ENCODE measurements around the gene NTPCR.

The NTPCR gene

GRCh38 chr1:233019778-233020325, 69.4 kb downstream of the NTPCR start:
- DNase-seq = no peak
- Mint-ChIP-seq H3K27me3 (no peaks in the 10 kb centered on the region), H3K36me3 (ENCODE audit: low read depth) (peaks cover 57% of the 10 kb centered on the region), H3K4me1 (ENCODE audit: low read depth) (peaks cover 2% of the 10 kb centered on the region), H3K27ac (no peak overlapping the region), H3K4me3 (no peak overlapping the region), H3K9me3 (no peaks in the 10 kb centered on the region)

- H3K9me3 Mint-ChIP-seq = no peaks in the 10 kb centered on the region
- no peak for DNase-seq
- H3K4me1 Mint-ChIP-seq (ENCODE audit: low read depth) = peaks cover 2% of the 10 kb centered on the region
- no peak overlapping the region for H3K4me3 Mint-ChIP-seq
- H3K36me3 Mint-ChIP-seq (ENCODE audit: low read depth) = peaks cover 59% of the 10 kb centered on the region
- H3K27ac Mint-ChIP-seq = no peak overlapping the region
- H3K27me3 Mint-ChIP-seq = no peaks in the 10 kb centered on the region
Measured at GRCh38 chr1:233020426-233020825, 70.0 kb downstream of the NTPCR start.

DNA sequence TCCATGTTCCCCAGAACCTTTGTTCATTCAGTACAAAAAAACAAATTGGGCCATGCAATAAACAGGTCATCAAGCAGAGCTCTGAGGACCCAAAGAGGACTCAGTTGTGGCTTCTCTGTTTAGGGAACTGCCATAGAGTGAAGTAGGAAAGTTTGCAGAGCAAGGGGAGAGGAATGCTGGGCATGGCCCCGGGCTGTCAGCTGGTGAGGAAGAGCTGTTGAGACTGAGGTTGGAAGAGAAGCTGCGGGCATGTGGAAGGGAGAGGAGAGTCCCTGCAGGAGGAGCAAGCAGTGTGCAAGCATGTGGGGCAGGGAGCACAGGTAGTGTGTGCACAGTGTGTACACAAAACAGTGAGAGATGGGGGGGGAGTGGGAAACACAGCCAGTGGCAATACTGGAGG, 71.8 kb downstream of the NTPCR start:
- H3K36me3 Mint-ChIP-seq (ENCODE audit: low read depth) = peaks cover 48% of the 10 kb centered on the region
- no peak overlapping the region for H3K4me3 Mint-ChIP-seq
- no peak for DNase-seq
- H3K27ac Mint-ChIP-seq = no peak overlapping the region
- no peaks in the 10 kb centered on the region for H3K27me3 Mint-ChIP-seq
- H3K4me1 Mint-ChIP-seq (ENCODE audit: low read depth) = no peaks in the 10 kb centered on the region
- no peaks in the 10 kb centered on the region for H3K9me3 Mint-ChIP-seq

DNA sequence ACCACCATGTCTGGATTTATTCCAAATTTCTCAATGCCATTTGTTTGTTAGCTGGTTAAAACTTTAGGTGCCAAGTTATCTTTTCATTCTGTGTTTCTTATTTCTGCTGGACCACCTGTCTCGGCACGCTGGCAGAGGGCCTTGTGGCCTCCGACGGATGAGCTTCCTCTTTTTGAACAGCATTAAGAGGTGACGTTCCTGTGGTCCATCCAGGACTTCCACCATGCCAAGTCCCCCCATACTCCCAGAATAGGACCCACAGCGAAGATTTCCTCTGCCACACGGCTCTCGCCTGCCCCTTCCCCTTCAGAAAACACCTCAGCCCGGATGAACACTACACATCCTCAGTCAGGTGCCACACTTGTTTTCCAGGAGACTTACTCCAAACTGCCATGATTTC, 73.8 kb downstream of the NTPCR start:
- Mint-ChIP-seq H3K27ac (no peak overlapping the region), H3K4me1 (ENCODE audit: low read depth) (no peaks in the 10 kb centered on the region)

GRCh38 chr1:233025157-233025556, 74.7 kb downstream of the NTPCR start:
- no peak for DNase-seq
- Mint-ChIP-seq H3K27ac (no peak overlapping the region), H3K4me1 (ENCODE audit: low read depth) (no peaks in the 10 kb centered on the region), H3K9me3 (no peaks in the 10 kb centered on the region), H3K27me3 (no peaks in the 10 kb centered on the region), H3K4me3 (no peak overlapping the region), H3K36me3 (ENCODE audit: low read depth) (peaks cover 29% of the 10 kb centered on the region)

More for the DNA sequence above, 73.8 kb downstream of the NTPCR start:
- no peak overlapping the region for H3K4me3 Mint-ChIP-seq
- H3K9me3 Mint-ChIP-seq = no peaks in the 10 kb centered on the region
- no peaks in the 10 kb centered on the region for H3K27me3 Mint-ChIP-seq
- H3K36me3 Mint-ChIP-seq (ENCODE audit: low read depth) = peaks cover 36% of the 10 kb centered on the region
- DNase-seq = no peak

- H3K4me3 Mint-ChIP-seq = no peak overlapping the region
- no peak for DNase-seq
- no peak overlapping the region for H3K27ac Mint-ChIP-seq
- H3K9me3 Mint-ChIP-seq = no peaks in the 10 kb centered on the region
- H3K27me3 Mint-ChIP-seq = no peaks in the 10 kb centered on the region
- no peaks in the 10 kb centered on the region for H3K4me1 Mint-ChIP-seq (ENCODE audit: low read depth)
- H3K36me3 Mint-ChIP-seq (ENCODE audit: low read depth) = peaks cover 24% of the 10 kb centered on the region
Measured at GRCh38 chr1:233025567-233025966, 75.2 kb downstream of the NTPCR start.

DNA sequence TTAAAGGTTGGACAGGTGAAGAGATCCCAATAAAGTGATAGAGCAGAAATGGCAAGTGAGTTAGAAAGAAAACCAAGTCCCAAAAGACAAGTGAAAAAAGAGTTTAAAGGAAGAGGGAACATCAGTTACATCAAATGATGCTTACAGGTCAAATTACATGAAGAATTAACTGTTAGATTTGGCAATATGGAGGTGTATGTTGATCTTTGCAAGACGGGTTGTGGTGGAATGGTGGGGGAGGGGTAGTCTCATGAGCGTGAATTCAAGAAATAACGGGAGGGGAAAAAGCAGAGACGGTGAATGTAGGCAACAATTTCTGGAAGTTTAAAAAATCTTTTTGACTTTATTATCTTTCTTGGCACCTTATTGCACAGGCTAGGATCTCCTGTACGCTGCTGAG, 76.6 kb downstream of the NTPCR start:
- H3K27ac Mint-ChIP-seq = no peak overlapping the region
- no peak overlapping the region for H3K4me3 Mint-ChIP-seq
- H3K27me3 Mint-ChIP-seq = no peaks in the 10 kb centered on the region
- DNase-seq = no peak
- no peaks in the 10 kb centered on the region for H3K9me3 Mint-ChIP-seq
- H3K4me1 Mint-ChIP-seq (ENCODE audit: low read depth) = no peaks in the 10 kb centered on the region
- H3K36me3 Mint-ChIP-seq (ENCODE audit: low read depth) = peaks cover 22% of the 10 kb centered on the region

- no peaks in the 10 kb centered on the region for H3K9me3 Mint-ChIP-seq
- H3K27me3 Mint-ChIP-seq = no peaks in the 10 kb centered on the region
- H3K36me3 Mint-ChIP-seq (ENCODE audit: low read depth) = peaks cover 16% of the 10 kb centered on the region
- H3K27ac Mint-ChIP-seq = no peak overlapping the region
- H3K4me1 Mint-ChIP-seq (ENCODE audit: low read depth) = no peaks in the 10 kb centered on the region
- no peak overlapping the region for H3K4me3 Mint-ChIP-seq
- no peak for DNase-seq
Measured at GRCh38 chr1:233031521-233031920, 81.1 kb downstream of the NTPCR start.

DNA sequence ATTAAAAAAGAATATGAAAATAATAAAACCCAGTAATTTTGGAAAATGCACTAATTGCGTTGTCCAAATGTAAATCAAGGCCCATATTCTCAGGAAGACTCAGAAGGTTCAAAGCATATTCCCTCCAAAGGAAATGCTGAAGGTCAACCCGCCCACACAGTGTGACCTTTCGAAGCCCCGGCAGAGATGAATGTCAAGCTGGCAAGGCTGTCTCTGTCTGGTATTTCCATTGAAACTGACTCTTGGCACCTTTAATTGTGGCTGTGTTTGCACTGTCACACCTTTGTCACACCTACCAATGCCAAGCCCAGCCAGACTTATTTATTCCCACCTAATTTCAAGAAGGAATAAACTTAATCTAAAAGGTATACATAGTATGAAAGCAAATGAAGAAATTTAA, 82.5 kb downstream of the NTPCR start:
- Mint-ChIP-seq H3K36me3 (ENCODE audit: low read depth) (peaks cover 20% of the 10 kb centered on the region), H3K27me3 (no peaks in the 10 kb centered on the region), H3K4me1 (ENCODE audit: low read depth) (no peaks in the 10 kb centered on the region), H3K4me3 (no peak overlapping the region), H3K9me3 (no peaks in the 10 kb centered on the region), H3K27ac (no peak overlapping the region)
- DNase-seq = no peak

GRCh38 chr1:233033361-233033760, 83.0 kb downstream of the NTPCR start:
- Mint-ChIP-seq H3K4me1 (ENCODE audit: low read depth) (no peaks in the 10 kb centered on the region), H3K27me3 (no peaks in the 10 kb centered on the region)

More at GRCh38 chr1:233033361-233033760, 83.0 kb downstream of the NTPCR start:
- Mint-ChIP-seq H3K4me3 (no peak overlapping the region), H3K27ac (no peak overlapping the region), H3K36me3 (ENCODE audit: low read depth) (peaks cover 21% of the 10 kb centered on the region), H3K9me3 (no peaks in the 10 kb centered on the region)
- no peak for DNase-seq
